SKM-1 (cell line): Measurements from ENCODE around the gene PKNOX2.

ENCODE experiments used
- DNase-seq: peaks from one replicate; lab custom pipeline; 2025; ENCODE audit not compliant: unreplicated experiment; lab: John Stamatoyannopoulos, UW

Gene PKNOX2

GRCh38 chr11:125228993-125229392, 64.4 kb downstream of the PKNOX2 start:
- no peak for DNase-seq

- DNase-seq = no peak
Observed at GRCh38 chr11:125229916-125230315, 65.4 kb downstream of the PKNOX2 start.

- DNase-seq = no peak
Observed at GRCh38 chr11:125233116-125233515, 68.6 kb downstream of the PKNOX2 start.

GRCh38 chr11:125233736-125234275, 69.3 kb downstream of the PKNOX2 start:
- no peak for DNase-seq

GRCh38 chr11:125235071-125235471, 70.5 kb downstream of the PKNOX2 start:
- no peak for DNase-seq

- DNase-seq = no peak
Observed at GRCh38 chr11:125236072-125236825, 71.7 kb downstream of the PKNOX2 start.

- DNase-seq = no peak
Observed at GRCh38 chr11:125239585-125240560, 75.3 kb downstream of the PKNOX2 start.

GRCh38 chr11:125241104-125241503, 76.6 kb downstream of the PKNOX2 start:
- DNase-seq = no peak

GRCh38 chr11:125242141-125242775, 77.7 kb downstream of the PKNOX2 start:
- no peak for DNase-seq

GRCh38 chr11:125244166-125244565, 79.6 kb downstream of the PKNOX2 start:
- DNase-seq = no peak

- no peak for DNase-seq
Observed at GRCh38 chr11:125245299-125245698, 80.7 kb downstream of the PKNOX2 start.

GRCh38 chr11:125247431-125247830, 82.9 kb downstream of the PKNOX2 start:
- no peak for DNase-seq

GRCh38 chr11:125250318-125251213, 86.0 kb downstream of the PKNOX2 start:
- no peak for DNase-seq

GRCh38 chr11:125251214-125251545, 86.6 kb downstream of the PKNOX2 start:
- no peak for DNase-seq

- no peak for DNase-seq
Observed at GRCh38 chr11:125251956-125252355, 87.4 kb downstream of the PKNOX2 start.

- no peak for DNase-seq
Observed at GRCh38 chr11:125253289-125253688, 88.7 kb downstream of the PKNOX2 start.

- DNase-seq = no peak
Observed at GRCh38 chr11:125253795-125254525, 89.4 kb downstream of the PKNOX2 start.

- no peak for DNase-seq
Observed at GRCh38 chr11:125256541-125257189, 92.1 kb downstream of the PKNOX2 start.

- DNase-seq = no peak
Observed at GRCh38 chr11:125257190-125257579, 92.6 kb downstream of the PKNOX2 start.
